K562 (cell line): ENCODE results near the gene SH3D21. TPM values are rescaled to one million over a fixed set of nuclear protein-coding genes. Genes with fewer than 3 reads are reported as not detected.

ENCODE experiments used
- CTBP1 ChIP-seq: fragments of 450-650 bp; IDR thresholded peaks from 2 replicates; pipeline ENCODE4 v1.6.1; 2016; ENCODE audit warnings: borderline replicate concordance
- DPF2 ChIP-seq: fragments of 450-650 bp; IDR thresholded peaks from 2 replicates; pipeline ENCODE4 v1.6.1; 2016
- GTF2E2 ChIP-seq: fragments of 200-800 bp; sonication (Bioruptor generic); IDR thresholded peaks from 2 replicates; pipeline ENCODE4 v1.6.1; 2016; ENCODE audit warnings: missing genetic modification characterization, missing compliant biosample characterization
- HMG20A ChIP-seq: fragments of 450-650 bp; formaldehyde crosslinking; conservative IDR thresholded peaks from 2 replicates; pipeline ENCODE4 v1.4.0; 2020; ENCODE audit warnings: mild to moderate bottlenecking, mixed read lengths
- HSF4 ChIP-seq: fragments of 250-450 bp; sonication (Bioruptor Pico); IDR thresholded peaks from 2 replicates; pipeline ENCODE4 v2.1.2; 2022; ENCODE audit warnings: mild to moderate bottlenecking, moderate library complexity, borderline replicate concordance
- KDM2B ChIP-seq: fragments of 250-450 bp; sonication (Bioruptor Pico); IDR thresholded peaks from 2 replicates; pipeline ENCODE4 v1.8.0; 2021; ENCODE audit warnings: mild to moderate bottlenecking, moderate library complexity
- MAFK ChIP-seq: IDR thresholded peaks from 2 replicates; pipeline ENCODE4 v1.6.1; 2011; ENCODE audit warnings: low read length, improper control_type of control experiment
- MTA3 ChIP-seq: fragments of 450-650 bp; formaldehyde crosslinking; IDR thresholded peaks from 2 replicates; pipeline ENCODE4 v1.6.1; 2017; ENCODE audit warnings: mild to moderate bottlenecking, borderline replicate concordance
- PML ChIP-seq: IDR thresholded peaks from 2 replicates; pipeline ENCODE4 v1.6.1; 2012; ENCODE audit warnings: low read length, inconsistent platforms
- PRMT5 ChIP-seq: sonication (generic); formaldehyde crosslinking; IDR thresholded peaks from 2 replicates; pipeline ENCODE4 v1.5.0; 2020; ENCODE audit warnings: missing genetic modification reagents
- SIN3B ChIP-seq: fragments of 450-650 bp; IDR thresholded peaks from 2 replicates; pipeline ENCODE4 v1.6.1; 2017; ENCODE audit warnings: low read depth, mild to moderate bottlenecking, moderate library complexity
- SMARCA5 ChIP-seq: fragments of 450-650 bp; IDR thresholded peaks from 2 replicates; pipeline ENCODE4 v1.6.1; 2016
- SRSF9 ChIP-seq: fragments of 200-400 bp; formaldehyde crosslinking; IDR thresholded peaks from 2 replicates; pipeline ENCODE4 v1.6.1; 2017; ENCODE audit warnings: low read depth, low read length, borderline replicate concordance
- TBL1XR1 ChIP-seq, 2 experiments: IDR thresholded peaks; 2 replicates each; pipeline ENCODE4 v1.6.1; 2012; ENCODE audit warnings: improper control_type of control experiment in 2 of 2, low read length in 2 of 2, mild to moderate bottlenecking in 1 of 2
- U2AF2 ChIP-seq: fragments of 200-400 bp; formaldehyde crosslinking; optimal IDR thresholded peaks from 2 replicates; pipeline ENCODE3; 2017; ENCODE audit warnings: low read depth, mild to moderate bottlenecking, low read length
- ZNF134 ChIP-seq: fragments of 250-450 bp; sonication (Bioruptor Pico); conservative IDR thresholded peaks from 2 replicates; pipeline ENCODE4 v1.4.0; 2020
- ZNF24 ChIP-seq: fragments of 450-650 bp; IDR thresholded peaks from 2 replicates; pipeline ENCODE4 v1.6.1; 2016
- ZNF449 ChIP-seq: fragments of 250-450 bp; sonication (Bioruptor Pico); IDR thresholded peaks from 2 replicates; pipeline ENCODE4 v1.8.0; 2022; ENCODE audit warnings: moderate library complexity, mild to moderate bottlenecking, inconsistent platforms
- polyA plus RNA-seq, 8 experiments: library from polyadenylated mRNA; depleted of rRNA in 4 of 8; stranded (reverse) in 5 of 8; unstranded in 3 of 8; fragments of >200 nt; fragmentation: Nextera tagmentation in 2 of 8; fragmentation: Illumina TruSeq in 1 of 8; extraction: Ambion mirVana in 2 of 8; extraction: Trizol in 1 of 8; gene quantifications; 2 replicates each; pipeline versions ENCODE4 v1.2.1 to v1.2.3, GENCODE V29; 2011 to 2014; ENCODE audit warnings: inconsistent platforms in 1 of 8, missing spikeins in 1 of 8
- total RNA-seq, 7 experiments: library from RNA; depleted of rRNA in 6 of 7; stranded (reverse); fragments of >200 nt in 6 of 7; fragmentation: Illumina TruSeq in 2 of 7; extraction: Trizol in 2 of 7; gene quantifications; 2 replicates each; pipeline versions ENCODE4 v1.2.1 to v1.2.3, GENCODE V29; 2011 to 2021; ENCODE audit warnings: low replicate concordance in 1 of 7
- TF ChIP-seq, protein P1 (sequence below): sonication (generic); formaldehyde crosslinking; IDR thresholded peaks from 2 replicates; pipeline ENCODE4 v1.8.0; 2023; ENCODE audit warnings: missing genetic modification reagents, mild to moderate bottlenecking, borderline replicate concordance
- TF ChIP-seq, protein P2 (sequence below): fragments of 250-450 bp; sonication (Bioruptor Pico); IDR thresholded peaks from 2 replicates; pipeline ENCODE4 v1.4.0; 2020; ENCODE audit warnings: mild to moderate bottlenecking, moderate library complexity, borderline replicate concordance

SH3D21 gene
- total and polyA plus RNA-seq, 9 of the 15 experiments (the other 6 are each of a cell fraction or from before 2014, with no cell fraction given), result 0.01 to 4.7 (median 1.8) TPM

- TF ChIP-seq TBL1XR1 (IDR thresholded peaks at IDR 0.05; ENCODE audit: low read length in 2 of 2) (peak; percentile 38 to 84; a peak in 2 of 4 replicates), HMG20A (CRISPR knock-in tag) (no peak), ZNF449 (no peak), U2AF2 (no peak), DPF2 (peak; percentile 63), HSF4 (CRISPR knock-in tag) (no peak), ZNF134 (CRISPR knock-in tag) (0 out of 2 replicates have a peak, but pooled peaks have one; percentile 14), MAFK (no peak), GTF2E2 (tag) (peak; percentile 63; the same call in 1 of the 2 replicates), ZNF24 (peak; percentile 44), SRSF9 (no peak), KDM2B (CRISPR knock-in tag) (no peak), PRMT5 (CRISPR knock-in tag) (no peak), PML (peak; percentile 23; the same call in 1 of the 2 replicates), SIN3B (no peak), SMARCA5 (no peak; the same call in 1 of the 2 replicates), CTBP1 (peak; percentile 96), MTA3 (peak; percentile 86)
- TF ChIP-seq, protein P1, sequence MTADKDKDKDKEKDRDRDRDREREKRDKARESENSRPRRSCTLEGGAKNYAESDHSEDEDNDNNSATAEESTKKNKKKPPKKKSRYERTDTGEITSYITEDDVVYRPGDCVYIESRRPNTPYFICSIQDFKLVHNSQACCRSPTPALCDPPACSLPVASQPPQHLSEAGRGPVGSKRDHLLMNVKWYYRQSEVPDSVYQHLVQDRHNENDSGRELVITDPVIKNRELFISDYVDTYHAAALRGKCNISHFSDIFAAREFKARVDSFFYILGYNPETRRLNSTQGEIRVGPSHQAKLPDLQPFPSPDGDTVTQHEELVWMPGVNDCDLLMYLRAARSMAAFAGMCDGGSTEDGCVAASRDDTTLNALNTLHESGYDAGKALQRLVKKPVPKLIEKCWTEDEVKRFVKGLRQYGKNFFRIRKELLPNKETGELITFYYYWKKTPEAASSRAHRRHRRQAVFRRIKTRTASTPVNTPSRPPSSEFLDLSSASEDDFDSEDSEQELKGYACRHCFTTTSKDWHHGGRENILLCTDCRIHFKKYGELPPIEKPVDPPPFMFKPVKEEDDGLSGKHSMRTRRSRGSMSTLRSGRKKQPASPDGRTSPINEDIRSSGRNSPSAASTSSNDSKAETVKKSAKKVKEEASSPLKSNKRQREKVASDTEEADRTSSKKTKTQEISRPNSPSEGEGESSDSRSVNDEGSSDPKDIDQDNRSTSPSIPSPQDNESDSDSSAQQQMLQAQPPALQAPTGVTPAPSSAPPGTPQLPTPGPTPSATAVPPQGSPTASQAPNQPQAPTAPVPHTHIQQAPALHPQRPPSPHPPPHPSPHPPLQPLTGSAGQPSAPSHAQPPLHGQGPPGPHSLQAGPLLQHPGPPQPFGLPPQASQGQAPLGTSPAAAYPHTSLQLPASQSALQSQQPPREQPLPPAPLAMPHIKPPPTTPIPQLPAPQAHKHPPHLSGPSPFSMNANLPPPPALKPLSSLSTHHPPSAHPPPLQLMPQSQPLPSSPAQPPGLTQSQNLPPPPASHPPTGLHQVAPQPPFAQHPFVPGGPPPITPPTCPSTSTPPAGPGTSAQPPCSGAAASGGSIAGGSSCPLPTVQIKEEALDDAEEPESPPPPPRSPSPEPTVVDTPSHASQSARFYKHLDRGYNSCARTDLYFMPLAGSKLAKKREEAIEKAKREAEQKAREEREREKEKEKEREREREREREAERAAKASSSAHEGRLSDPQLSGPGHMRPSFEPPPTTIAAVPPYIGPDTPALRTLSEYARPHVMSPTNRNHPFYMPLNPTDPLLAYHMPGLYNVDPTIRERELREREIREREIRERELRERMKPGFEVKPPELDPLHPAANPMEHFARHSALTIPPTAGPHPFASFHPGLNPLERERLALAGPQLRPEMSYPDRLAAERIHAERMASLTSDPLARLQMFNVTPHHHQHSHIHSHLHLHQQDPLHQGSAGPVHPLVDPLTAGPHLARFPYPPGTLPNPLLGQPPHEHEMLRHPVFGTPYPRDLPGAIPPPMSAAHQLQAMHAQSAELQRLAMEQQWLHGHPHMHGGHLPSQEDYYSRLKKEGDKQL (CRISPR knock-in tag), result peak; percentile 94; the same call in 1 of the 2 replicates
- TF ChIP-seq, protein P2, sequence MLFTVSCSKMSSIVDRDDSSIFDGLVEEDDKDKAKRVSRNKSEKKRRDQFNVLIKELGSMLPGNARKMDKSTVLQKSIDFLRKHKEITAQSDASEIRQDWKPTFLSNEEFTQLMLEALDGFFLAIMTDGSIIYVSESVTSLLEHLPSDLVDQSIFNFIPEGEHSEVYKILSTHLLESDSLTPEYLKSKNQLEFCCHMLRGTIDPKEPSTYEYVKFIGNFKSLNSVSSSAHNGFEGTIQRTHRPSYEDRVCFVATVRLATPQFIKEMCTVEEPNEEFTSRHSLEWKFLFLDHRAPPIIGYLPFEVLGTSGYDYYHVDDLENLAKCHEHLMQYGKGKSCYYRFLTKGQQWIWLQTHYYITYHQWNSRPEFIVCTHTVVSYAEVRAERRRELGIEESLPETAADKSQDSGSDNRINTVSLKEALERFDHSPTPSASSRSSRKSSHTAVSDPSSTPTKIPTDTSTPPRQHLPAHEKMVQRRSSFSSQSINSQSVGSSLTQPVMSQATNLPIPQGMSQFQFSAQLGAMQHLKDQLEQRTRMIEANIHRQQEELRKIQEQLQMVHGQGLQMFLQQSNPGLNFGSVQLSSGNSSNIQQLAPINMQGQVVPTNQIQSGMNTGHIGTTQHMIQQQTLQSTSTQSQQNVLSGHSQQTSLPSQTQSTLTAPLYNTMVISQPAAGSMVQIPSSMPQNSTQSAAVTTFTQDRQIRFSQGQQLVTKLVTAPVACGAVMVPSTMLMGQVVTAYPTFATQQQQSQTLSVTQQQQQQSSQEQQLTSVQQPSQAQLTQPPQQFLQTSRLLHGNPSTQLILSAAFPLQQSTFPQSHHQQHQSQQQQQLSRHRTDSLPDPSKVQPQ (CRISPR knock-in tag), result 0 out of 2 replicates have a peak, but pooled peaks have one; percentile 16
Observed at GRCh38 chr1:36321119-36321951, 15.2 kb downstream of the SH3D21 start (continued).
